Retina (tissue), 1 donor: ENCODE data around the gene AP1S3.
A peak's percentile ranks its signal among the peaks of the same experiment; 100 is the strongest.
"Not testable (repeated sequence)": the region's sequence is repeated elsewhere in the genome, so short reads cannot be mapped to it uniquely, and the experiment has no call there.

Experiments
- DNase-seq: peaks from one replicate; pipeline ENCODE4 v3.0.0-alpha.2; 2016

Gene AP1S3

GRCh38 chr2:223797811-223798721 is 39.3 kb downstream of the AP1S3 start:
- DNase-seq = peak; percentile 43

- no peak for DNase-seq
Observed at GRCh38 chr2:223797037-223797436, 40.3 kb downstream of the AP1S3 start.

GRCh38 chr2:223789423-223789822 is 48.0 kb downstream of the AP1S3 start:
- no peak for DNase-seq

GRCh38 chr2:223788826-223789225 is 48.6 kb downstream of the AP1S3 start:
- no peak for DNase-seq

- DNase-seq = not testable (repeated sequence)
Observed at GRCh38 chr2:223788106-223788505, 49.3 kb downstream of the AP1S3 start.

- no peak for DNase-seq
Observed at GRCh38 chr2:223787358-223787757, 50.0 kb downstream of the AP1S3 start.

- no peak for DNase-seq
Observed at GRCh38 chr2:223786943-223787342, 50.4 kb downstream of the AP1S3 start.

- DNase-seq = no peak
Observed at GRCh38 chr2:223786236-223786635, 51.1 kb downstream of the AP1S3 start.

- DNase-seq = no peak
Observed at GRCh38 chr2:223784221-223784772, 53.1 kb downstream of the AP1S3 start.

- no peak for DNase-seq
Observed at GRCh38 chr2:223782629-223783028, 54.8 kb downstream of the AP1S3 start.

GRCh38 chr2:223781560-223781959 is 55.8 kb downstream of the AP1S3 start:
- no peak for DNase-seq

GRCh38 chr2:223779877-223780276 is 57.5 kb downstream of the AP1S3 start:
- no peak for DNase-seq

- DNase-seq = no peak
Observed at GRCh38 chr2:223774193-223774592, 63.2 kb downstream of the AP1S3 start.

GRCh38 chr2:223772363-223772762 is 65.0 kb downstream of the AP1S3 start:
- no peak for DNase-seq

- no peak for DNase-seq
Observed at GRCh38 chr2:223771475-223771874, 65.9 kb downstream of the AP1S3 start.

GRCh38 chr2:223768179-223768578 is 69.2 kb downstream of the AP1S3 start:
- no peak for DNase-seq

- DNase-seq = no peak
Observed at GRCh38 chr2:223767341-223767740, 70.0 kb downstream of the AP1S3 start.

GRCh38 chr2:223765221-223765785 is 72.1 kb downstream of the AP1S3 start:
- DNase-seq = no peak

- DNase-seq = no peak
Observed at GRCh38 chr2:223764796-223765195, 72.6 kb downstream of the AP1S3 start.

GRCh38 chr2:223762853-223763252 is 74.5 kb downstream of the AP1S3 start:
- no peak for DNase-seq

- DNase-seq = not testable (repeated sequence)
Observed at GRCh38 chr2:223761746-223762145, 75.6 kb downstream of the AP1S3 start.

- no peak for DNase-seq
Observed at GRCh38 chr2:223760838-223761502, 76.4 kb downstream of the AP1S3 start.
